H1 (cell line): Measurements from ENCODE around the gene DSG2. TPM values are rescaled to one million over a fixed set of nuclear protein-coding genes. Genes with fewer than 3 reads are reported as not detected.

Experiments
- CEBPB ChIP-seq: IDR thresholded peaks from 2 replicates; pipeline ENCODE4 v1.6.1; 2012; ENCODE audit warnings: low read depth, low read length
- RFX5 ChIP-seq: IDR thresholded peaks from 2 replicates; pipeline ENCODE4 v1.6.1; 2011; ENCODE audit warnings: low read depth, low read length, improper control_type of control experiment, borderline replicate concordance
- SIX5 ChIP-seq: IDR thresholded peaks from 2 replicates; pipeline ENCODE4 v1.6.1; 2011; ENCODE audit warnings: mild to moderate bottlenecking, low read depth, low read length
- polyA plus RNA-seq, 7 experiments: library from polyadenylated mRNA; depleted of rRNA in 3 of 7; stranded (reverse) in 5 of 7; unstranded in 2 of 7; fragments of >200 nt in 5 of 7; fragments of 200-250 nt in 2 of 7; gene quantifications; 1 replicate in 5 of 7; 2 replicates in 1 of 7; 4 replicates in 1 of 7; pipeline versions ENCODE4 v1.2.1 to v1.2.3, GENCODE V29; 2011 to 2013; ENCODE audit warnings: missing spikeins in 2 of 7, mixed read lengths in 2 of 7
- total RNA-seq: library from RNA; stranded (reverse); fragmentation: NEBNext Ultra II Directional; extraction: Animal tissue kit (Norgen Biotek cat#: 25700); gene quantifications from 2 replicates; pipeline ENCODE4 v1.2.1, GENCODE V29; 2021
- TF ChIP-seq, protein P1 (sequence below): fragments of 300-600 bp; sonication (generic); IDR thresholded peaks from 2 replicates; pipeline ENCODE4 v1.7.1; 2012; ENCODE audit warnings: low read length, moderate library complexity, mild to moderate bottlenecking, inconsistent platforms; ENCODE audit not compliant: insufficient replicate concordance

The DSG2 gene
- total and polyA plus RNA-seq, 2 of the 8 experiments (the other 6 are each of a cell fraction or from before 2014, with no cell fraction given) = 60.1 to 144 TPM

DNA sequence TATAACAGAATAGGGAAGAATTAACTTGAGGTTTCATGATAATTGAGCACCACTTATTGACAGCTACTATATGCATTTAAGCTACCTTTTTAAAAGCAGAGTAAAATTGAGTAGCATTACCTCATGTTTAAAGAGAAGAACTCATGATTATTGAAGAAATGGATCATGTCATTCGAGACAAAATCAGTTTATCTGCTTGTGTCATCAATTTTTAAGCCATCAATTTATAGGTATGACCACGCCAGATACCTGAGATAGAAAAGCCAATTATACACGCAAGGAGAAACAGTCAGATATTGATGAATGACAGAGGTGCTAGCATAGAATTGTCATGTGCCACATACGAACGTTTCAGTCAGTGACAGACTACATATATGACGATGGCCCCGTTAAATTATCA lies 28.4 kb downstream of the DSG2 start (continued):
- TF ChIP-seq SIX5 (no peak), RFX5 (no peak), CEBPB (no peak)
- TF ChIP-seq, protein P1, sequence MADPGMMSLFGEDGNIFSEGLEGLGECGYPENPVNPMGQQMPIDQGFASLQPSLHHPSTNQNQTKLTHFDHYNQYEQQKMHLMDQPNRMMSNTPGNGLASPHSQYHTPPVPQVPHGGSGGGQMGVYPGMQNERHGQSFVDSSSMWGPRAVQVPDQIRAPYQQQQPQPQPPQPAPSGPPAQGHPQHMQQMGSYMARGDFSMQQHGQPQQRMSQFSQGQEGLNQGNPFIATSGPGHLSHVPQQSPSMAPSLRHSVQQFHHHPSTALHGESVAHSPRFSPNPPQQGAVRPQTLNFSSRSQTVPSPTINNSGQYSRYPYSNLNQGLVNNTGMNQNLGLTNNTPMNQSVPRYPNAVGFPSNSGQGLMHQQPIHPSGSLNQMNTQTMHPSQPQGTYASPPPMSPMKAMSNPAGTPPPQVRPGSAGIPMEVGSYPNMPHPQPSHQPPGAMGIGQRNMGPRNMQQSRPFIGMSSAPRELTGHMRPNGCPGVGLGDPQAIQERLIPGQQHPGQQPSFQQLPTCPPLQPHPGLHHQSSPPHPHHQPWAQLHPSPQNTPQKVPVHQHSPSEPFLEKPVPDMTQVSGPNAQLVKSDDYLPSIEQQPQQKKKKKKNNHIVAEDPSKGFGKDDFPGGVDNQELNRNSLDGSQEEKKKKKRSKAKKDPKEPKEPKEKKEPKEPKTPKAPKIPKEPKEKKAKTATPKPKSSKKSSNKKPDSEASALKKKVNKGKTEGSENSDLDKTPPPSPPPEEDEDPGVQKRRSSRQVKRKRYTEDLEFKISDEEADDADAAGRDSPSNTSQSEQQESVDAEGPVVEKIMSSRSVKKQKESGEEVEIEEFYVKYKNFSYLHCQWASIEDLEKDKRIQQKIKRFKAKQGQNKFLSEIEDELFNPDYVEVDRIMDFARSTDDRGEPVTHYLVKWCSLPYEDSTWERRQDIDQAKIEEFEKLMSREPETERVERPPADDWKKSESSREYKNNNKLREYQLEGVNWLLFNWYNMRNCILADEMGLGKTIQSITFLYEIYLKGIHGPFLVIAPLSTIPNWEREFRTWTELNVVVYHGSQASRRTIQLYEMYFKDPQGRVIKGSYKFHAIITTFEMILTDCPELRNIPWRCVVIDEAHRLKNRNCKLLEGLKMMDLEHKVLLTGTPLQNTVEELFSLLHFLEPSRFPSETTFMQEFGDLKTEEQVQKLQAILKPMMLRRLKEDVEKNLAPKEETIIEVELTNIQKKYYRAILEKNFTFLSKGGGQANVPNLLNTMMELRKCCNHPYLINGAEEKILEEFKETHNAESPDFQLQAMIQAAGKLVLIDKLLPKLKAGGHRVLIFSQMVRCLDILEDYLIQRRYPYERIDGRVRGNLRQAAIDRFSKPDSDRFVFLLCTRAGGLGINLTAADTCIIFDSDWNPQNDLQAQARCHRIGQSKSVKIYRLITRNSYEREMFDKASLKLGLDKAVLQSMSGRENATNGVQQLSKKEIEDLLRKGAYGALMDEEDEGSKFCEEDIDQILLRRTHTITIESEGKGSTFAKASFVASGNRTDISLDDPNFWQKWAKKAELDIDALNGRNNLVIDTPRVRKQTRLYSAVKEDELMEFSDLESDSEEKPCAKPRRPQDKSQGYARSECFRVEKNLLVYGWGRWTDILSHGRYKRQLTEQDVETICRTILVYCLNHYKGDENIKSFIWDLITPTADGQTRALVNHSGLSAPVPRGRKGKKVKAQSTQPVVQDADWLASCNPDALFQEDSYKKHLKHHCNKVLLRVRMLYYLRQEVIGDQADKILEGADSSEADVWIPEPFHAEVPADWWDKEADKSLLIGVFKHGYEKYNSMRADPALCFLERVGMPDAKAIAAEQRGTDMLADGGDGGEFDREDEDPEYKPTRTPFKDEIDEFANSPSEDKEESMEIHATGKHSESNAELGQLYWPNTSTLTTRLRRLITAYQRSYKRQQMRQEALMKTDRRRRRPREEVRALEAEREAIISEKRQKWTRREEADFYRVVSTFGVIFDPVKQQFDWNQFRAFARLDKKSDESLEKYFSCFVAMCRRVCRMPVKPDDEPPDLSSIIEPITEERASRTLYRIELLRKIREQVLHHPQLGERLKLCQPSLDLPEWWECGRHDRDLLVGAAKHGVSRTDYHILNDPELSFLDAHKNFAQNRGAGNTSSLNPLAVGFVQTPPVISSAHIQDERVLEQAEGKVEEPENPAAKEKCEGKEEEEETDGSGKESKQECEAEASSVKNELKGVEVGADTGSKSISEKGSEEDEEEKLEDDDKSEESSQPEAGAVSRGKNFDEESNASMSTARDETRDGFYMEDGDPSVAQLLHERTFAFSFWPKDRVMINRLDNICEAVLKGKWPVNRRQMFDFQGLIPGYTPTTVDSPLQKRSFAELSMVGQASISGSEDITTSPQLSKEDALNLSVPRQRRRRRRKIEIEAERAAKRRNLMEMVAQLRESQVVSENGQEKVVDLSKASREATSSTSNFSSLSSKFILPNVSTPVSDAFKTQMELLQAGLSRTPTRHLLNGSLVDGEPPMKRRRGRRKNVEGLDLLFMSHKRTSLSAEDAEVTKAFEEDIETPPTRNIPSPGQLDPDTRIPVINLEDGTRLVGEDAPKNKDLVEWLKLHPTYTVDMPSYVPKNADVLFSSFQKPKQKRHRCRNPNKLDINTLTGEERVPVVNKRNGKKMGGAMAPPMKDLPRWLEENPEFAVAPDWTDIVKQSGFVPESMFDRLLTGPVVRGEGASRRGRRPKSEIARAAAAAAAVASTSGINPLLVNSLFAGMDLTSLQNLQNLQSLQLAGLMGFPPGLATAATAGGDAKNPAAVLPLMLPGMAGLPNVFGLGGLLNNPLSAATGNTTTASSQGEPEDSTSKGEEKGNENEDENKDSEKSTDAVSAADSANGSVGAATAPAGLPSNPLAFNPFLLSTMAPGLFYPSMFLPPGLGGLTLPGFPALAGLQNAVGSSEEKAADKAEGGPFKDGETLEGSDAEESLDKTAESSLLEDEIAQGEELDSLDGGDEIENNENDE = no peak
- TF ChIP-seq, all 59 proteins: peak for 0
